ENCODE data around the gene SLC41A3. TPM values are rescaled to one million over a fixed set of nuclear protein-coding genes. Genes with fewer than 3 reads are reported as not detected.

SLC41A3 gene
- total RNA-seq, 2 experiments from 2014 or later = 32.2 to 32.4 TPM

DNA sequence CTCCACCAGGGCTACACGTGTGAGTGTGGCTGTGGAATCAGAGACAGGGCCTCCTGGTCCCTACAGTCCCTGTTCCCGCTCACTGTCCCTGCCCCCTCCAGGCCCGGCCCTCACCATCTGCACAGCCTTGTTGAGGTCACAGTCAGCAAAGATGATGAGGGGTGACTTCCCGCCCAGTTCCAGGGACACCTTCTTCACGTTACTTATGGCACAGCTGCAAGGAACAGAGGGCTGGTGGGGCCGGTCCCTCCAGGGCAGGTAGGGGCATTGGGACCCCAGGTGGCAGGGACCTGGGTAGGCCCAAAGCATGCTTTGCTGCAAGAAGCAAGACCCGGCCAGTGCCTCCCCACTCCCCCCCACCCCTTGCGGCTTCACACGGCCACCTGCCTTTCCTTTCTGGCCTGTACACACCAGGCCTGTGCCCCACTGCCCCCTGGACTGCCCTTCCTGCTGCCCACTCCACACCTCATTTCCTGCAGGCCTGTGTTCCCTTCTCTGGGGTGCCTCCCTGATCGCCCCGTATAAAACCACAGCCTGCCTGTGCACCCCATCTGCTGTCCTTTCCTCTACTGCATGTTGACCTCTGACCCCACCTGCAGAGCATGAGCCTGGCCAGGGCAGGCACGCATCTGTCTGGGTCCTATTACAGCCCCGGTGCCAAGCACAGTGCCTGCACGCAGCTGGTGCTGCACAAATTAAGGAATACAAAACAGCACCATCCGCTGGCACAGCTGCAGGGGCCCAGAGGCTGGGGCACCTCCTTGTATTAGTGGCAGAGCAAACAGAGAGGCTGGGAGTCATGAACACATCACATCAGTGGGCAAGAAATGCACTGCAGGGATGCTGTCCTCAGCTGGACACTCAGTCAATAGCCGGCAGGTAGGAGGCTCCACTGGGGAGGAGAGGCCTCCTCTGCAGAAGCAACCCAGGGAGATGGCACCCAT lies 30.8 kb upstream of the SLC41A3 start:
- no peaks in the 10 kb centered on the region for H3K9me3 Mint-ChIP-seq
- no peaks in the 10 kb centered on the region for H3K36me3 Mint-ChIP-seq
- POLR2A ChIA-PET = no interaction called here
- DNase-seq (no peak), ATAC-seq (ENCODE audit: low read depth) (no peak)
- no peaks in the 10 kb centered on the region for H3K27me3 Mint-ChIP-seq
- no peak overlapping the region for H3K27ac Mint-ChIP-seq
- no peak overlapping the region for H3K4me3 Mint-ChIP-seq
- H3K4me1 Mint-ChIP-seq = no peaks in the 10 kb centered on the region

DNA sequence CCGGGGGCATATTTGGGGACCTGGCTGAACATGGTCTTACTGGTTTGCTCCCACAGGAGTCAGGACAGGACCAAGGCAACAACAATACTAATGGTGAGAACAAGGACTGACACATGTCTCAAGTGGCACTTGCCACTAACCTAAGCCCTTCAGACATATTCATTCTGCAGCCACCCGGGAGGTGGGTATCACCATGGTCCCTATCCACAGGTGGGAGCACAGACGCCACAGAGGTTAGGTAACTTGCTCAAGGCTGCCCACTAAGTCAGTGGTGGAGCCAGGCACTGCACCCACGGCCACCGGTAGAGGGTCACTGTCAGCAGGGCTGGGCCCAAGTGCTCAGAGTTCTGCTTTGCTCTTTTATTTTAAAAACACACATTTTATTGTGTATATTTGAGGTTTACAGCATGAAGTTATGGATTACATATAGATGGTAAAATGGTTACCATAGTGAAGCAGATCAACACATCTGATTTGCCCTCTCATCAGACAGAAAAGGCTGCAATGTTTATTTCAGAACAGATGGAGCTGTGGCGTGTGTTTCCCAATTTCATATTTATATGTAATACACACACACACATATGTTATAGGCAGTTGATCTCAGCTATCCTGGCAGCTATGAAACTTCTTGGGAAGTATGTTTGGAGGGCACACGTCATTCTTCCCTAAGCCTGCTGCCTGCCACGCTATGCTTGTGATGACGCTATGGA lies 30.0 kb upstream of the SLC41A3 start:
- Mint-ChIP-seq H3K27ac (no peak overlapping the region), H3K4me3 (no peak overlapping the region)
- POLR2A ChIA-PET = no interaction called here

DNA sequence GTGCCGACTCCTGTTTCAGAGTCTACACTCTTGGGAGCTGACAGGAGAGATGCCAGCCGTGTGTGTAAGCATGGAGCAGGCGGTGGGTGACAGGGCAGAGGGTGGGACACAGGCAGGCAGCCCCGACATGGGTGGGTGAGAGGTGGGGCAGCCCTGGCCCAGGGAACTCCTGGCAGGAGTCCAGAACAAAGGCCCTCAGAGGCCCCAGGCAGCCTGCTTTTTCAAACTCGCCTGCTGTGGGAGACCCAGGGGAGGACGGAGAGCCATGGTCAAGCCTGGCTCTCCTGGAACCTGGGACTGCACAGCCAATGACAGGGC lies 29.3 kb upstream of the SLC41A3 start:
- H3K9me3 Mint-ChIP-seq = no peaks in the 10 kb centered on the region
- ATAC-seq (ENCODE audit: low read depth) = no peak
- no peaks in the 10 kb centered on the region for H3K4me1 Mint-ChIP-seq
- H3K4me3 Mint-ChIP-seq = no peak overlapping the region
- POLR2A ChIA-PET = no interaction called here
- no peaks in the 10 kb centered on the region for H3K36me3 Mint-ChIP-seq
- no peak for DNase-seq
- H3K27ac Mint-ChIP-seq = no peak overlapping the region
- H3K27me3 Mint-ChIP-seq = no peaks in the 10 kb centered on the region

More for the DNA sequence above, 30.0 kb upstream of the SLC41A3 start:
- Mint-ChIP-seq H3K4me1 (no peaks in the 10 kb centered on the region), H3K36me3 (no peaks in the 10 kb centered on the region), H3K27me3 (no peaks in the 10 kb centered on the region), H3K9me3 (no peaks in the 10 kb centered on the region)
- DNase-seq (no peak), ATAC-seq (ENCODE audit: low read depth) (no peak)

DNA sequence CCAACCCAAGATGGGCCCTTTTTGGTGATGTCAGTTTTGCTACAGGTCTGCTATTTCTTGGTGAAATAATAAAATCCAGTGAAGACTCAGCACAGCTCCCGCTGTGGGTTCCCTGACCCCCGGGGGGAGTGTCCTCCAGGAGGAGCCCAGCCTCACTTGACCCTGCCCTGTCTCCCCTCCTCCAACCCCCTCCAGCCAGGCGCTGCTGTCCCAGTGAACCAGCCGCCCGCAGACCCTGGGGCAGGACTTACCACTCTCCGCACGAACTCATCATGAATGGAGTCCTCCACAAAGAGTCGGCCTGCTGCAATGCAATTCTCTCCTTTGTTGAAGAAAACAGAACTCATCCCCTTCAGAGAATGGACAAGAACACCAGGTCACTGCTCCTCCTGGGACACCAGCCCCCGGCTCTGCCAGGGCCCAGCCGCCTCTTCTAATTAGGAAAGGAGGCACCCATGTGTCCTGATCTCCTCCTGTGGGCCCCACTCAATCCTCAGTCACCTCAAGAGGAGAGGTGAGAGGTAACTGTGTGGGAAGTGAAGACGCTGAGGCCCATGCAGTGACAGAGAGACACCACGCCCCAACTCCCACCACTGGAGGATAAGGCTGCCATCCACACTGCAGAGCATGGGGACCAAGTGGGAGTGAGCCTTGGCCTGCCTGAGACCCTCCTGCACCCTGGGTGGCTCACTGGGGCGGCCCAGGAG lies 28.8 kb upstream of the SLC41A3 start:
- H3K27ac Mint-ChIP-seq = no peak overlapping the region

DNA sequence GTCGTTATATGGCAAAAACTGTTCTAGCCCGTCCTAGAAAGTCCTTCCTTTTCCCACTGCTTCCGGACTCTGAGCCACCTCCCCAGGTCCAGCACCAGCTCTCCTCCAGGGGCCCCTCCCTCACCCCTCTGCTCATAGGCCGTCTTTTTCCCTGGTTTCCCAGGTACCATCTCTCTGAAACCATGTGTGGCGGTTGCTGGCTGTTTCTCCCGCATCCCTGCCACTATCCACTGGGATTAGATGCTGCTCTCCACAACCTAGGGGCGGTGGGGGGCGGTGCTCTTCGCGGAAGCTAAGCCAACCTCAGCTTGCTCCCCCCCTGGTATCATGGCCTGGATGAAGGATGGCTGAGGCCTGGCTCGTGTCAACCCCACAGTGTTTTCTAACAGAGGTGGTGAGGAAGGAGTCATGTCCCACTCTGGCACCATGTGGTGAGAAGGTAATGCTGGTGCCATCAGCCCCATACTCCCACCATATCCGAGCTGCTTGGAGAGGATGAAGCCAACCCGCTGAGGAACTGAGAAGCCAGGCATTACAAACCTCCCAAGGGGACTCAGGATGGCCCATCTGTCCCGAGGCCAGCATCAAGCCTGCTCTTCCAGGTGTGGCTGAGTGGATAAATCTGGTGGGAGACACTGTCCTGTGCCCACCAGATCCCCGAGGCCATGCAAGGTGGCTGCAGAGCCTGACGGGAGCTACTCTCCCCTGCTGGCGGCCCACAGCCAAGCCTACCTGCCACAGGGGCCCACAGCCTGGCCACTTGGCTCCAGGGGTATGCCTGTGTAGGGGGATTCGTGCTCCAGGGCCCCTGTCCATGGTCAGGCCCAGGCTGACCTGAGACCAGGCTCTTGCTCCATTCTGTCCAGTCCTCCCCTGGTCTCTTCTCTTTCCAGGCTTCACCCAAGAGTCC lies 27.9 kb upstream of the SLC41A3 start:
- Mint-ChIP-seq H3K4me3 (no peak overlapping the region), H3K4me1 (no peaks in the 10 kb centered on the region), H3K36me3 (no peaks in the 10 kb centered on the region), H3K27ac (no peak overlapping the region), H3K9me3 (no peaks in the 10 kb centered on the region), H3K27me3 (no peaks in the 10 kb centered on the region)
- DNase-seq = no peak
- no peak for ATAC-seq (ENCODE audit: low read depth)
- POLR2A ChIA-PET = no interaction called here

More for the DNA sequence above, 28.8 kb upstream of the SLC41A3 start:
- H3K27me3 Mint-ChIP-seq = no peaks in the 10 kb centered on the region
- no peak for DNase-seq
- no peak for ATAC-seq (ENCODE audit: low read depth)
- POLR2A ChIA-PET = no interaction called here
- no peaks in the 10 kb centered on the region for H3K36me3 Mint-ChIP-seq
- no peaks in the 10 kb centered on the region for H3K9me3 Mint-ChIP-seq
- H3K4me3 Mint-ChIP-seq = no peak overlapping the region
- no peaks in the 10 kb centered on the region for H3K4me1 Mint-ChIP-seq

DNA sequence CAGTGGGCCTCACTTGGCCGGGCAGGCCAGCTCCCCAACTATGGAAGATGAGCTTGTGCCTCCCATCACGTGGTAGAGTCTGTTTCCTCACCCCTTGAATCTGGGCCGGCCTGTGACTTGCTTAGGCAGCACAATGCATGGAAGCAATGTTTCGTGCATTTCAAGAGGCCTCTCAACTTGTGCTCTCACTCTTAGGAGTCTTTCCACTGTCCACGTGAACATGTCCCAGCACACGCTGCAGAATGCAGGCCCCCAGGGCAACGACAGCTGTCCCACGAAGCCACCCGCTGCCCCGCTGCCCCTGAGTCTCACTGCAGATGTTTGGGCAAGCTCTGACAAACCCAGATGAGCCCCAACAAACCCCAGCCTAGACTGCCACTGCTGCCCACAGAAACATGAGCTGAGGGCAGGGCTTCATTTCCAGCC lies 27.2 kb upstream of the SLC41A3 start:
- H3K4me1 Mint-ChIP-seq = no peaks in the 10 kb centered on the region
- DNase-seq (no peak), ATAC-seq (ENCODE audit: low read depth) (no peak)
- H3K36me3 Mint-ChIP-seq = no peaks in the 10 kb centered on the region
- no peak overlapping the region for H3K4me3 Mint-ChIP-seq
- no peaks in the 10 kb centered on the region for H3K9me3 Mint-ChIP-seq
- POLR2A ChIA-PET = no interaction called here
- H3K27me3 Mint-ChIP-seq = no peaks in the 10 kb centered on the region
- no peak overlapping the region for H3K27ac Mint-ChIP-seq

DNA sequence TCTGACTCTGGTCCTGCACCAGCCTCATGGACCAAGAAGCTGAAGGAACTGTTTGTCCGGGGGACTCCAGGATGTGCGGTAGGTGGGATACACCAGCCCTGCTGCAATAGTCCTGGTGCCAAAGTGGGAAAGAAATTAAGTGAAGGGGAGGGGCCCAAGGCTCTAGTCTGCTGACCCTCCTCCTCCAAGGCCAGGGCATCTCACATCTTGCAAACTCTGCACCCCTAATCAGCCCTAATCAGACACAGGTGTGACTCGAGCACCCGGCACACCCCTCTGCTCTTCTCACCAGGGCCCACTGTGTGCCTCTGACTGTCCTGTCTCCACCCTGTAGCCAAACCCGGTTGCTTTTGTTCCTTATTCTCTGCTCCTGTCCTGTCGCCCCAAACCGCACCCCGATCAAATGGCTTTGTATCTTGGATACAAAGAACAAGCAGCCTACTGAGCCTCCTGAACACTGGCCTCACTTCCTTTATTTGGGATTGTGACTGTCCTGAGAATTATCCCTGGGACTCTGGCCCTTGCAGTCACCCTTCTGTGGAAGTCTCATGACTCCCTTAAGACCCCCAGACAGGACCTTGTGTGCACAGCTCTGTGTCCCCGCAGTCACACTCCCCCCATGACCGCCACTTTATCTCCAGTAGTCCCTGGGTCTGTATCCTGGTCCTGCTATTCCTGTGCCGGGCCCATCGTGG lies 26.7 kb upstream of the SLC41A3 start:
- H3K27ac Mint-ChIP-seq = no peak overlapping the region
- no peak overlapping the region for H3K4me3 Mint-ChIP-seq
- no peak for ATAC-seq (ENCODE audit: low read depth)
- H3K27me3 Mint-ChIP-seq = no peaks in the 10 kb centered on the region
- no peaks in the 10 kb centered on the region for H3K4me1 Mint-ChIP-seq
- H3K9me3 Mint-ChIP-seq = no peaks in the 10 kb centered on the region
- DNase-seq = no peak
- no peaks in the 10 kb centered on the region for H3K36me3 Mint-ChIP-seq
- POLR2A ChIA-PET = no interaction called here

DNA sequence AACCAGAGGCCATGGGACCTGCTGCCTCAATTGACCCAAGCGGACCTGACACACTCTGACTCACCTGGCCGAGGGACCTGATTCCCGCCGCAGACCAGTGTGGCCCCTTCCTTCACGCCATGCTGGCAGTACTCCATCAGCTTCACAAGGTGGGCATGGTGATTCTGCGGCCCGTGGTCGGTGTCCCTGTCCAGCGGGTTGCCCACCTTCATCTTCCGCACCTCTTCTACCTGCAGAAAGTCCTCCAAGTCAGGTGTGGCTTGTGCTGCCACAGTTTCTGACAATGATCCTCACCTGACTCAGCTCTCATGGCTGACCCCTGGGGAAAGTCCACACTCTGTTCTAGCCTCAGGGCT lies 25.9 kb upstream of the SLC41A3 start:
- Mint-ChIP-seq H3K9me3 (no peaks in the 10 kb centered on the region), H3K36me3 (no peaks in the 10 kb centered on the region), H3K4me3 (no peak overlapping the region), H3K4me1 (no peaks in the 10 kb centered on the region), H3K27ac (no peak overlapping the region), H3K27me3 (no peaks in the 10 kb centered on the region)
- no peak for DNase-seq
- no peak for ATAC-seq (ENCODE audit: low read depth)
- POLR2A ChIA-PET = no interaction called here

DNA sequence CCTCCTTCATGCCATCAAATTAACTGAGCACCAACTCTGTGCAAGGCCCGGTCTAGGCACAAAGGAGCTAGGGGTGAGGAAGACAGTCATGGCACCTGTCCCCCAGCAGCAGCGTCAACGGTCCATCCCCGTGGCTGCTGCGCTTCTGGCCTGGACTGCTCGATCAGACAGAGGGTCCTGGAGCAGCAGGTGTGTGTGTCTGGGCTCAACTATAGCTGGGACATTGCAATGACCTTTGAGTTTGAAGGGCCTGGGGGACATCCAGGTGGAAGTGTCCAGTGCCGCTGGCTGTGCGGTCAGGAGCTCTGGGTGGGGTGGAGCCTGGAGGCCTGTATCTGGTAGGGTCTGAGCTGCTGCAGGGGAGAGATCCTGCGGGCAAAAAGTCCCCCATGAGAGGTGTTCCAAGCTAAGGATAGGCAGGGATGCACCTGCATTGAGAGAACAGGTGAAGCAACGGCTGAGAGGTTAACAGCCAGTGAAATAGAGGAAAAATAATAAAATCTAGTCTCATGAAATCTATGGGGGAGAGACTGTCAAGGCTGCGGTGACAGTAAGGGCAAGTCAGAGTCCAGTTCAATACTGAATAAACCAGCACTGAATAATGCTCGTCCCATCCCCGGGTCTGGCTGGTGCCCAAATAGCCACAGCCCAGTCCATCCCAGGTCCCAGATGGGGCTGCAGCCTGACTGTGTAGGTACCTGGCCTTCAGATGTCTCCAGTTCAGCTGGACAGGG lies 25.4 kb upstream of the SLC41A3 start:
- Mint-ChIP-seq H3K27ac (no peak overlapping the region), H3K27me3 (no peaks in the 10 kb centered on the region), H3K36me3 (no peaks in the 10 kb centered on the region), H3K4me1 (no peaks in the 10 kb centered on the region), H3K9me3 (no peaks in the 10 kb centered on the region), H3K4me3 (no peak overlapping the region)
- POLR2A ChIA-PET = no interaction called here
- ATAC-seq (ENCODE audit: low read depth) (no peak), DNase-seq (no peak)

DNA sequence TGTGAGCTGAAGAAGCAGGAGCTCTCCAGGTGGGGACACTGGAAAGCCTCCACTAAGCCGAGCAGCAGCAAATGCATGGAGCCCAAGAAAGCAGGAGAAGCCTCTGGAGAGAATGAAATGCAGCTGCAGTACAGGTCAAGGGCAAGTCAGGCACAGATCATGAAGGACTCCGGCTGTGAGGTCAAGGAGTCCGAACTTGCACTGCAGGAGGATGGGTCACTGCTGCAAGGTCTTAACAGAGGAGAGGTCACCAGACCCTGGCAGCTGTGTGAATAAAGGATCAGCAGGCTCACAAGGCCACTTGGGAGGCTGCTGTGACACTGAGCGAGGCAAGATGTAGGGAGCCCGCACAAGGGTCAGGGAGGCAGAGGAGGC lies 24.7 kb upstream of the SLC41A3 start:
- Mint-ChIP-seq H3K9me3 (no peaks in the 10 kb centered on the region), H3K27ac (no peak overlapping the region), H3K36me3 (no peaks in the 10 kb centered on the region), H3K4me3 (no peak overlapping the region), H3K27me3 (no peaks in the 10 kb centered on the region), H3K4me1 (no peaks in the 10 kb centered on the region)
- POLR2A ChIA-PET = no interaction called here
- no peak for DNase-seq
- ATAC-seq (ENCODE audit: low read depth) = no peak

DNA sequence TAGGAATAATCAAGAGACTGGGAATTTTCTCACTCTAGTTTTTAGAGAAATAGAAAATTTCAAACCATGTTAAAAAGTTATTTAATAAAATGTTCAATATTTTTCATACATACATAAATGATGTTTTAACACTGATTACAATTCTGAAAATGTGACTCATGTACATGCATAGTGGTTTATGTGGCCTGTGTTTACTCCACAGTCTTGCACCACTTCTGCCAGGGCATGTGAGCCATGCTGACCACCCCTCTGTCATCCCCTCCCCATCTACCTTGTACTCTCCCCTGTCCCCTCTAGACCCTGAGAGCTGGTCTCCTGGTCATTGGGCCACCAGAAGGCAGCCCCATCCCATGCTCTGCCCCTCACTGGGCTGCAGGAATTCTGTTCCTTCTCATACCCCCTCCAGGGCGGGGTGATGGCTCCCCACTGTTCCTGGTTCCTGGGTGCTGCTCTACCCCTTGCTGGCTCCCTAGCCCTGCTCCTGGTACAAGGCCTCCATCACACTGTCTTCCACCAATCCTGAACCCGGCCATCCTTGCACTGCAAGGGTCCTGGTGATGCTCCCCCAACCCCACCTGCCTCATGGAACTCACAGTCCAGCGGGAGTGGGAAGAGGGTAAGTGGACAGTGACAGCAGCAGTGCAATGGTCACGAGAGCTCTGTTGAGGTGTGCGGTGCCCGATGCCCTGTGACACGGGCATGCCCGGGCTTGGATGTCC lies 24.2 kb upstream of the SLC41A3 start:
- Mint-ChIP-seq H3K4me3 (no peak overlapping the region), H3K4me1 (no peaks in the 10 kb centered on the region), H3K27me3 (no peaks in the 10 kb centered on the region), H3K9me3 (no peaks in the 10 kb centered on the region), H3K27ac (no peak overlapping the region), H3K36me3 (no peaks in the 10 kb centered on the region)
- POLR2A ChIA-PET = no interaction called here
- no peak for DNase-seq
- ATAC-seq (ENCODE audit: low read depth) = no peak
